Thymus (tissue), 14 donors: ENCODE results near the gene CARD11. TPM values are rescaled to one million over a fixed set of nuclear protein-coding genes. Genes with fewer than 3 reads are reported as not detected.

Source experiments
- DNase-seq, 9 donors: peaks; one replicate each; pipeline ENCODE4 v3.0.0-alpha.2; 2013; ENCODE audit warnings: low spot score in 9 of 9, low read depth in 6 of 9, missing footprints in 1 of 9
- H3K27ac ChIP-seq, 2 donors: one replicate each; pipeline ENCODE4 v1.5.1; 2013; ENCODE audit warnings: control low read depth in 1 of 2, low read depth in 1 of 2, low read length in 1 of 2, mild to moderate bottlenecking in 1 of 2, moderate library complexity in 1 of 2
- H3K27me3 ChIP-seq, 2 donors: one replicate each; pipeline ENCODE4 v1.5.1; 2013; ENCODE audit warnings: low read length in 1 of 2; ENCODE audit not compliant: control insufficient read depth in 2 of 2, insufficient read depth in 1 of 2
- H3K36me3 ChIP-seq, 2 donors: one replicate each; pipeline ENCODE4 v1.5.1; 2013; ENCODE audit warnings: low read length in 1 of 2, mild to moderate bottlenecking in 1 of 2, moderate library complexity in 1 of 2; ENCODE audit not compliant: control insufficient read depth in 2 of 2, insufficient read depth in 2 of 2
- H3K4me1 ChIP-seq, 2 donors: one replicate each; pipeline ENCODE4 v1.5.1; 2013; ENCODE audit warnings: low read length in 2 of 2; ENCODE audit not compliant: control insufficient read depth in 2 of 2, insufficient read depth in 2 of 2
- H3K4me3 ChIP-seq, 2 donors: one replicate each; pipeline ENCODE4 v1.5.1; 2013; ENCODE audit warnings: low read length in 2 of 2, control low read depth in 1 of 2, mild to moderate bottlenecking in 1 of 2
- H3K9me3 ChIP-seq, 2 donors: one replicate each; pipeline ENCODE4 v1.5.1; 2013; ENCODE audit warnings: low read length in 1 of 2, mild to moderate bottlenecking in 1 of 2; ENCODE audit not compliant: control insufficient read depth in 2 of 2, insufficient read depth in 1 of 2
- WGBS: extraction: QIAGEN DNeasy Blood & Tissue Kit; methylation state at CpG from one replicate; pipeline ENCODE4 v1.1.7; 2013; 5-methylcytosine and 5-hydroxymethylcytosine counted together
- long read RNA-seq, 10 donors: transcript quantifications; one replicate each; lab custom pipeline, GENCODE V29; 2026
- polyA plus RNA-seq: library from polyadenylated mRNA; stranded (reverse); fragments of 200-250 nt; gene quantifications from one replicate; pipeline ENCODE4 v1.2.3, GENCODE V29; 2013
- total RNA-seq: library from RNA; stranded (reverse); fragments of 120-200 nt; gene quantifications from one replicate; pipeline ENCODE4 v1.2.4, GENCODE V29; 2013
- donor health status: healthy.

Gene CARD11
- total RNA-seq (7.2 TPM), polyA plus RNA-seq (19.4 TPM)
- long read RNA-seq, donor 1 = 0 reads
- long read RNA-seq, donor 2 = 0 reads
- long read RNA-seq, donor 3 = 0 reads
- long read RNA-seq, donor 4, partial matches to known transcripts = 6 of 6 reads
- long read RNA-seq, donor 4, other reads (novel, unspliced or antisense) = 0 of 6 reads
- long read RNA-seq, donor 5, partial matches to known transcripts = 12 of 12 reads
- long read RNA-seq, donor 5, other reads (novel, unspliced or antisense) = 0 of 12 reads
- long read RNA-seq, donor 6, full-length matches to known transcripts = 1 of 1 reads
- long read RNA-seq, donor 6, partial matches to known transcripts = 0 of 1 reads
- long read RNA-seq, donor 6, other reads (novel, unspliced or antisense) = 0 of 1 reads
- long read RNA-seq, donor 7 = 0 reads
- long read RNA-seq, donor 8 = 0 reads
- long read RNA-seq, donor 9 = 0 reads
- long read RNA-seq, donor 10 = 0 reads

DNA sequence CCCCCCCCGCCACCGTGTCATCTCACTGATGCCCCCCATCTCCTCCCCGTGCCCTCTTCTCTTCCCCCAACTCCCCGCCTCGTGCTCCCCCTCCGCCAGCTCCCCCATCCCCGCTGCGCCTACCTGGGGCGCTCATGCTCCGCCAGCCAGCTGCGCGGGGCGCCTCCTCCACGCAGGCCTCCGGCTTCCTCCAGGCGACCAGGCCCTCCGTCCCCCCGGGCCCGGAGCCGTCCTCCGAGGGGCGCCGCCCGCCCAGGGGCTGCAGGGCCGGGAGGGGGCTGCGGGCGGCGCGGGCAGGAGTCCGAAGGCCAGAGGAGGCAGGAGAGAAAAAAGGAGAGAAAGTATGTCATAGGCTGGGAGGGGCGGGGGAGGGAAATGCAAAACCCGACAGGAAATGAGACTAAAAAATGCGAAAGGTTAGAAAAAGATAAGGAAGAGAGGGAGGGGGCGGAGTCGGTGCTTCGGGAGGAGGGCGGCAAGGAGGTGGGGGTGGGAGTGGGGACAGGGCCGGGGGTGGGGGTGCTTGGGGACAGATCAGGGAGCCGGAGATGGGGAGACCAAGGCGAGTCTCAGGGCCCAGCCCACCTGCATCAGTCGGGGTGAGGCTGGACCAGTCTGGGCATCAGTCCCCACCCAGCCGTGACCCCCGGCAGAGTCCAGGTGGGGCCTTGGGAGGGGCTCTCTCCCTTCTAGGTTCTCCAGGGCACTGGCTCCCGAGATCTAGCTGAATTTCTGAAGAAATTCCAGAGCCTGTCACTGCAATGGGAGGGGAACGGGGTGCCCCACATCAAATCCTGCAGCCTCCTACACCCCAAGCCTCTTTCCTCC, at the start of gene CARD11:
Gene CARD11 (minus strand): TSS at position 324 of the 828 bp plus-strand sequence. CDS start 85,361 bp downstream, outside the sequence.
- H3K4me3 ChIP-seq = peak within 1 kb of the TSS; percentile 55 to 86
- H3K4me1 ChIP-seq = peaks cover 2 to 24% of the 10 kb centered on the region in 2 donors
- peaks cover 0 to 3% of the 10 kb centered on the region in 2 donors for H3K36me3 ChIP-seq
- 6% methylated on average over 42 of the region's 45 CpGs for WGBS
- H3K27ac ChIP-seq = peak within 1 kb of the TSS; percentile 38 to 94
- no peaks in the 10 kb centered on the region for H3K27me3 ChIP-seq
- H3K9me3 ChIP-seq = peaks cover 0 to 6% of the 10 kb centered on the region in 2 donors
- DNase-seq = peak in 7 of 9 donors; percentile 38 to 84 (median 57)

DNA sequence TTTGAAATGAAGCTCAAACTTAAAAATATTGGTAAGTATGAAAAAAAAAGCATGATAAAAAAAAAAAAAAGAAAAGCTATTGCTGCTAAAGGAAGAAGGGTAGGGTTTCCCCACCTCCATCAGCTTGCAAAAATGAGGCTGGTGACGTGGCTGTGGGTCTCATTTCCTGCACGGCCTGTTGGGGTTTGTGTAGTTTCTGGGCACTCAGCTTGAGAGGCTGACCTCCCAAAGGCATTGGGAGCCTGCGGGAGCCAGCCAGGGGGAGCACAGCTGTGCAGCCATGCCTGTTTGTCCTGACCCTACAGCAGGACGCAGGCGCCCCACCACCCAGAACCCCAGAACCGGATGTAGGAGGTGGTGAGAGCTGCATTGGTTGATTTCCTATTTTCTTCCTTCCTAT, 48.8 kb upstream of the CARD11 start:
- DNase-seq = peak; percentile 22 to 78 (median 40)
- Histone ChIP-seq H3K27ac (peak overlapping the region; percentile 79 to 92), H3K4me3 (no peak overlapping the region), H3K4me1 (peaks cover 7 to 40% of the 10 kb centered on the region in 2 donors), H3K36me3 (no peaks in the 10 kb centered on the region), H3K27me3 (no peaks in the 10 kb centered on the region), H3K9me3 (no peaks in the 10 kb centered on the region)
- WGBS = 7% methylated on average over 6 of the region's 6 CpGs

DNA sequence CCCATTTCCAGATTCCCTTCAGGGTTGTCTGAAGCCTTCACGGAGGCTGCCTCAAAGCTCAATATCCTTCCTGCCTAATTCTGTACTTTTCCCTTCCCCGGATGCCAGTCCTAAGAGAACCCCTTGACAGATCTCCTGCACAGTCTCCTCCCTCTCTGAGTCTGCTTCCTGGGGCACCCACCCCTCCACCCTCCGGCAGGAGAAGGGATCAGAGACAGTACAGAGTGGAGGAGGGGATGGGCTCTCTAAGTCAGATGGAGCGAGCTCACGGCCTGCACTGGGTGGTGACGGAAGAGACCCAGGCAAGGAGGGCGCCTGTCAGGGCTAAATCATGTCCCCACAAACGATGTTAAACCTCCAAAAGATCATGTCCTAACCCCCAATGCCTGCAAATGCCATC, 48.0 kb upstream of the CARD11 start:
- WGBS = 89% methylated on average over 8 of the region's 8 CpGs

DNA sequence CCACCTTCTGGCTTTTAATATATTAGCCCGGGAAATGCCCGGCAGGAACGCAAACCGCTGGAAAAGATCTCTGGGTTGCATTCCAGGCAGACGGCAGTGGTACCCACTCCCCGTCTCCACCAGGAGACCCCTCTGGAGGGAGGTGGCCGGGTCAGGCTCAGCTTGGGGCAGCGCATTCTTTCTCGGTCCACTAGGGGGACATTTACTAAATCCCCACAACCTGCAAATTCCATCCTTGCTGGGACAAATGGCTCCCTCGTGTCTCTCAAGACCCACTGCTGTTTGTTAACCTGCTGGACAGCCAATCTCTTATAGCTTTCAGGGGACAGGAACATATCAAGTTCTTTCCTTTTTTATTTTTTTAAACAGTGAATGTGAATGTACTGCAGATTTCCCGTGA, 45.8 kb upstream of the CARD11 start:
- DNase-seq = no peak
- Histone ChIP-seq H3K27ac (no peak overlapping the region), H3K9me3 (no peaks in the 10 kb centered on the region), H3K4me1 (peaks cover 7 to 30% of the 10 kb centered on the region in 2 donors), H3K4me3 (no peak overlapping the region), H3K36me3 (no peaks in the 10 kb centered on the region), H3K27me3 (no peaks in the 10 kb centered on the region)
- WGBS = 69% methylated on average over 11 of the region's 11 CpGs

More for the DNA sequence above, 48.0 kb upstream of the CARD11 start:
- H3K27ac ChIP-seq = no peak overlapping the region
- H3K27me3 ChIP-seq = no peaks in the 10 kb centered on the region
- no peak for DNase-seq
- H3K9me3 ChIP-seq = no peaks in the 10 kb centered on the region
- H3K36me3 ChIP-seq = no peaks in the 10 kb centered on the region
- no peak overlapping the region for H3K4me3 ChIP-seq
- H3K4me1 ChIP-seq = peaks cover 7 to 40% of the 10 kb centered on the region in 2 donors

DNA sequence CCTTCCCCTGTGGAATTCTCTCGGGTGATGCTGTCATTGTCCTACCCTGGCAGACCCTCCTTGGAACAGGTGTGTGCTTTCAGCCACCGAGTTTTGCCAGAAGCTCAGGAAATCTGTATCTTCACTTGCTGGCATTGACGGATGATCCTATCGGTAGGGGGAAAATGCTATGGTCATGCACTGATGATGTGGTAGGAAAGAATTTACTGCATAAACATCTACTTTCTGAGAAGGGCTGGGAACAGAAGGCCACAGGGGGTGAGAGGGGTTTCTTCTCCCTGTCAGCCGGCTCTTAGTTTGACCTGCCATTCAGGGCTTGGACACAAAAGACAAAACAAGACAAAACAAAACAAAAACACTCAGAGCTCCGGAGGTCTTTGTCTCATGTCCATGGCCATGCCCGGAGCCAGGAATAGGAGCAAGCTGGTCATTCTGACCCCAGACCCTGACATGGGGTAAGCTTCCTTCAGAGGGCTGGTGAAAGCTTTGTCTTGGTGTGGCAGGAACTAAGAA, 43.6 kb upstream of the CARD11 start:
- H3K9me3 ChIP-seq = no peaks in the 10 kb centered on the region
- WGBS = 83% methylated on average over 7 of the region's 7 CpGs
- H3K27ac ChIP-seq = no peak overlapping the region
- no peak overlapping the region for H3K4me3 ChIP-seq
- DNase-seq = no peak
- no peaks in the 10 kb centered on the region for H3K36me3 ChIP-seq
- no peaks in the 10 kb centered on the region for H3K27me3 ChIP-seq
- H3K4me1 ChIP-seq = peaks cover 0 to 13% of the 10 kb centered on the region in 2 donors

DNA sequence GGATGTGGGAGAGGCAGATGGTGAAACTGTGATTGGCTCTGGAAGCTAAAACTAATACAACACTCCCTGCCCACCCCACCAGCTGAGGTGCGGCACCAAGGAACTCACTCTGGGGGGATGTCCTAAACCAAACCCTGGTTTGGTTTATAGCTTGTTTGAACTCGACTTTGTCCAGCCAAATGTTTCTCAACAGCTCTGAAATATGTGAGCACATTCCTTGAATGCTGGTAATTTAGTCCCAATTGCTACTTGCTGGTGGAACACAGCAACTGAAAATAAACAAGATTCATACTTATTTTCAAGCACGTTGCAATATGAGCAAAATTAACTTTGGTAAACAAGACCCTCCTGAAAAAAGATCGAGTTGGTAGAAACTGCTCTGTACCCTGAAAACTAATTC, 39.7 kb upstream of the CARD11 start:
- Histone ChIP-seq H3K27ac (no peak overlapping the region), H3K4me3 (no peak overlapping the region), H3K9me3 (peaks cover 0 to 7% of the 10 kb centered on the region in 2 donors), H3K36me3 (no peaks in the 10 kb centered on the region), H3K4me1 (no peaks in the 10 kb centered on the region), H3K27me3 (no peaks in the 10 kb centered on the region)
- no peak for DNase-seq
- WGBS = 93% methylated on average over 4 of the region's 4 CpGs

DNA sequence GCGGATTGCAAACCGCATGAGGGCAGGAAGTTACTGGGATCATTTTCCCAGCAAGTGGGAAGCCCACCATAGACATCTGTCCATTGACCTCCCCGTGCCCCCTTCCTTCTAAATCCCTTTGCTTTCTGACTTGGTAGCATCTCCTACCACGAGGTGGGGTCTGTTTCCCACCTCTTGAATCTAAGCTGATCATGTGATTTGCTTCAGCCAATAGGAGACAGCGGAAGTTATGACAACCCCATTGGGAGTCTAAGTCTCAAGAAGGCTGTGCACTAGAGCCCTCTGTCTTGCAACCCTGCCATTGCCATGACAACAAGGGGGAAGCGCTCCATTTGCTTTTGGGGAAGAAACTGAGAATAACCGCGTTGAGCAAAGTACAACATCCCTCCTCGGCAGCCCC, 39.2 kb upstream of the CARD11 start:
- H3K9me3 ChIP-seq = peaks cover 0 to 7% of the 10 kb centered on the region in 2 donors
- no peaks in the 10 kb centered on the region for H3K4me1 ChIP-seq
- WGBS = 91% methylated on average over 9 of the region's 9 CpGs
- H3K27me3 ChIP-seq = no peaks in the 10 kb centered on the region
- H3K27ac ChIP-seq = no peak overlapping the region
- H3K4me3 ChIP-seq = no peak overlapping the region
- no peaks in the 10 kb centered on the region for H3K36me3 ChIP-seq
- DNase-seq = no peak

DNA sequence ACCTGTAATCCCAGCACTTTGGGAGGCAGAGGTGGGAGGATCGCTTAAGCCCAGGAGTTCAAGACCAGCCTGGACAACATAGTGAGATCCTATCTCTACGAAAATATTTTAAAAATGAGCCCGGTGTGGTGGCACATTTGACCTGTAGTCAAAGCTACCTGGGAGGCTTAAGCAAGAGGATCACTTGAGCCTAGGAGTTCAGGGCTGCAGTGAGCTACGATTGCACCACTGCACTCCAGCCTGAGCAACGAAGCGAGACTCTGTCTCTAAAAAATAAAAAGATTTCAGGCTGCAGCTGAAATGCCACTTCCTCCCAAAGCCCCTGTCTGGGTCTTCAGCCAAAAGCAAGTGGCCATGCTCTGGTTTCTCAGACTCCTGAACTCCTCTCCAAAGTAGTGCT, 38.7 kb upstream of the CARD11 start:
- H3K9me3 ChIP-seq = peaks cover 0 to 7% of the 10 kb centered on the region in 2 donors
- H3K36me3 ChIP-seq = no peaks in the 10 kb centered on the region
- no peaks in the 10 kb centered on the region for H3K4me1 ChIP-seq
- no peaks in the 10 kb centered on the region for H3K27me3 ChIP-seq
- DNase-seq = no peak
- no peak overlapping the region for H3K27ac ChIP-seq
- 58% methylated on average over 6 of the region's 6 CpGs for WGBS
- no peak overlapping the region for H3K4me3 ChIP-seq

DNA sequence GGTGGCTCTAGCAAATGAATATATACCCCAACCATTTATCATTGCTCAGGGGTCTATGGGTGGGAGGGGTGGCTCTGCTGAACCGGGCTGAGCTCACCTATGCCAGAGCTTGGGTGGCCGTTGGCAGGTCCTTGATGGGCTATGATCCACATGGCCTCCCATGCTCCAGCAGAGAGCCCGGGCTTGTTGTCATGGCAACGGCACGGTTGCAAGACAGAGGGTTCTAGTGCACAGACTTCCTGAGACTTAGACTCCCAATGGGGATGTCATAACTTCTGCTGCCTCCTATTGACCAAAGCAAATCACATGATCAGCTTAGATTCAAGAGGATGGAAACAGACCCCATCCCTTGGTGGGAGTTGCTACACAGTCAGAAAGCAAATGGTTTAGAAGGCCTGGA, 36.4 kb upstream of the CARD11 start:
- H3K27ac ChIP-seq = no peak overlapping the region
- no peaks in the 10 kb centered on the region for H3K27me3 ChIP-seq
- no peak overlapping the region for H3K4me3 ChIP-seq
- H3K9me3 ChIP-seq = peaks cover 0 to 12% of the 10 kb centered on the region in 2 donors
- WGBS = 75% methylated on average over 5 of the region's 5 CpGs
- no peak for DNase-seq
- H3K4me1 ChIP-seq = no peaks in the 10 kb centered on the region
- no peaks in the 10 kb centered on the region for H3K36me3 ChIP-seq
